Uterus (tissue), 2 donors: ENCODE measurements around the gene LBHD2.

Experiments used
- POLR2A ChIP-seq, 2 donors: fragments of 450-650 bp; IDR thresholded peaks; one replicate each; pipeline ENCODE4 v1.6.1; 2016; ENCODE audit warnings: antibody characterized with exemption in 2 of 2, mild to moderate bottlenecking in 1 of 2, moderate library complexity in 1 of 2
- TF ChIP-seq, protein P1 (sequence below), 4 experiments: fragments of 200-600 bp in 2 of 4; fragments of 450-650 bp in 2 of 4; sonication (generic) in 2 of 4; IDR thresholded peaks; one replicate each; pipeline ENCODE4 v1.5.1; 2016 to 2019; ENCODE audit warnings: antibody characterized with exemption in 4 of 4, mild to moderate bottlenecking in 2 of 4, moderate library complexity in 1 of 4

DNA sequence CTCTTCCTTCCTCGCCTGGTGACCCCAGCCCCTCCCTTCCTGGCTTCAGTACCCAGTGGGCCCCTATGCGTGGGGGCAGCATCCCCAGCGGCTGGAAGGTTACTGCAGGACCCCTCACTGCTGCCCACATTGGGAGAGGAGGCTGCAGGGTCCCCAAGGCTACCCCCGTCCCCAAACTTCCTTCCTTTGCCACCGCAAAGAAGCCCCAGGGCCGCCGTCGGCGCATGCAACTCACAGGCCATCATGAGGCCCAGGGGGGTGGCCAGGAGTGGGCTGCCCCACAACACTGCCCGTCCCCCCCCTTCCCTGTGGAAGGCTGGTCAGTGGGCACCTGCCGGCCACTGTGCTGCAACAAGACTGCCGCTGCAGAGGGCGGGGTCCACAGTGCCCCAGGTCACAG lies 29.8 kb downstream of the LBHD2 start:
- TF ChIP-seq, protein P1, sequence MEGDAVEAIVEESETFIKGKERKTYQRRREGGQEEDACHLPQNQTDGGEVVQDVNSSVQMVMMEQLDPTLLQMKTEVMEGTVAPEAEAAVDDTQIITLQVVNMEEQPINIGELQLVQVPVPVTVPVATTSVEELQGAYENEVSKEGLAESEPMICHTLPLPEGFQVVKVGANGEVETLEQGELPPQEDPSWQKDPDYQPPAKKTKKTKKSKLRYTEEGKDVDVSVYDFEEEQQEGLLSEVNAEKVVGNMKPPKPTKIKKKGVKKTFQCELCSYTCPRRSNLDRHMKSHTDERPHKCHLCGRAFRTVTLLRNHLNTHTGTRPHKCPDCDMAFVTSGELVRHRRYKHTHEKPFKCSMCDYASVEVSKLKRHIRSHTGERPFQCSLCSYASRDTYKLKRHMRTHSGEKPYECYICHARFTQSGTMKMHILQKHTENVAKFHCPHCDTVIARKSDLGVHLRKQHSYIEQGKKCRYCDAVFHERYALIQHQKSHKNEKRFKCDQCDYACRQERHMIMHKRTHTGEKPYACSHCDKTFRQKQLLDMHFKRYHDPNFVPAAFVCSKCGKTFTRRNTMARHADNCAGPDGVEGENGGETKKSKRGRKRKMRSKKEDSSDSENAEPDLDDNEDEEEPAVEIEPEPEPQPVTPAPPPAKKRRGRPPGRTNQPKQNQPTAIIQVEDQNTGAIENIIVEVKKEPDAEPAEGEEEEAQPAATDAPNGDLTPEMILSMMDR (IDR thresholded peaks at IDR 0.05) = no peak
- no peak for TF ChIP-seq POLR2A (IDR thresholded peaks at IDR 0.05)
